Loucy (cell line): Measurements from ENCODE around the gene PROSER3.

Source experiments
- EZH2phosphoT487 ChIP-seq: fragments of 200-600 bp; IDR thresholded peaks from 2 replicates; pipeline ENCODE4 v1.6.1; 2018; ENCODE audit warnings: antibody characterized with exemption, mild to moderate bottlenecking, moderate library complexity, borderline replicate concordance
- TF ChIP-seq, protein P1 (sequence below): fragments of 200-600 bp; sonication (generic); conservative IDR thresholded peaks from 2 replicates; pipeline ENCODE4 v1.5.1; 2014; ENCODE audit warnings: mild to moderate bottlenecking, antibody characterized with exemption, low read length

DNA sequence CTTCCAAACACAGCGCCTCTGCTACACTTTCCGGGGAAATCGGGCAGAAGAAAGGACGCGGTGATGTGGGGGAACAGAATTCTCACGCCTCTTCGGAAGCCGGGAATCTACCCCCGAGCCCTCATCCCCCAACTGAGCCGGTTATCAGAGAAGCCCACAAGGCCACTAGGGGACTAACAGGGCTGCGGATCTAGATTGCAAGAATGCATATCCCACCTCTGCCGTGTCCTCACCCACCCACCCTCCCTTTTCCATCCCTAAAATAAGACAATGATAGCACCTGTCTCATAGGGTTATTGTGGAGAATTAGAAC, 16.8 kb upstream of the PROSER3 start:
- TF ChIP-seq EZH2phosphoT487, result no peak
- TF ChIP-seq, protein P1, sequence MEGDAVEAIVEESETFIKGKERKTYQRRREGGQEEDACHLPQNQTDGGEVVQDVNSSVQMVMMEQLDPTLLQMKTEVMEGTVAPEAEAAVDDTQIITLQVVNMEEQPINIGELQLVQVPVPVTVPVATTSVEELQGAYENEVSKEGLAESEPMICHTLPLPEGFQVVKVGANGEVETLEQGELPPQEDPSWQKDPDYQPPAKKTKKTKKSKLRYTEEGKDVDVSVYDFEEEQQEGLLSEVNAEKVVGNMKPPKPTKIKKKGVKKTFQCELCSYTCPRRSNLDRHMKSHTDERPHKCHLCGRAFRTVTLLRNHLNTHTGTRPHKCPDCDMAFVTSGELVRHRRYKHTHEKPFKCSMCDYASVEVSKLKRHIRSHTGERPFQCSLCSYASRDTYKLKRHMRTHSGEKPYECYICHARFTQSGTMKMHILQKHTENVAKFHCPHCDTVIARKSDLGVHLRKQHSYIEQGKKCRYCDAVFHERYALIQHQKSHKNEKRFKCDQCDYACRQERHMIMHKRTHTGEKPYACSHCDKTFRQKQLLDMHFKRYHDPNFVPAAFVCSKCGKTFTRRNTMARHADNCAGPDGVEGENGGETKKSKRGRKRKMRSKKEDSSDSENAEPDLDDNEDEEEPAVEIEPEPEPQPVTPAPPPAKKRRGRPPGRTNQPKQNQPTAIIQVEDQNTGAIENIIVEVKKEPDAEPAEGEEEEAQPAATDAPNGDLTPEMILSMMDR, result 0 out of 2 replicates have a peak, but pooled peaks have one; percentile 27
